Gastroesophageal sphincter (tissue), 4 donors: ENCODE results near the gene NRARP. TPM values are rescaled to one million over a fixed set of nuclear protein-coding genes. Genes with fewer than 3 reads are reported as not detected.

Experiments
- ATAC-seq: fragments of 150-250 bp; one replicate; pipeline ENCODE4 v1.9.1; 2016; ENCODE audit warnings: mild to moderate bottlenecking, moderate library complexity
- H3K27ac ChIP-seq, 4 donors: fragments of 200-600 bp; sonication (generic) in 3 of 4; 1 replicate in 3 of 4; 2 replicates in 1 of 4; pipeline ENCODE4 v1.5.1; 2016 to 2019
- H3K27me3 ChIP-seq: fragments of 200-600 bp; sonication (generic); one replicate; pipeline ENCODE4 v1.5.1; 2019
- H3K36me3 ChIP-seq, 2 donors: fragments of 200-600 bp; sonication (generic); one replicate each; pipeline ENCODE4 v1.5.1; 2019; ENCODE audit warnings: control low read depth in 1 of 2
- H3K4me1 ChIP-seq, 3 donors: fragments of 200-600 bp; sonication (generic); 1 replicate in 2 of 3; 2 replicates in 1 of 3; pipeline ENCODE4 v1.5.1; 2016 to 2019; ENCODE audit warnings: control low read depth in 2 of 3
- H3K4me3 ChIP-seq, 2 donors: fragments of 200-600 bp; sonication (generic); one replicate each; pipeline ENCODE4 v1.5.1; 2019; ENCODE audit warnings: mild to moderate bottlenecking in 1 of 2, moderate library complexity in 1 of 2
- H3K9me3 ChIP-seq, 3 donors: fragments of 200-600 bp; sonication (generic); one replicate each; pipeline ENCODE4 v1.5.1; 2017 to 2019; ENCODE audit warnings: control low read depth in 2 of 3
- CTCF ChIP-seq, 4 experiments: fragments of 200-600 bp in 2 of 4; fragments of 450-650 bp in 2 of 4; sonication (generic) in 1 of 4; IDR thresholded peaks; one replicate each; pipeline ENCODE4 v1.5.1; 2017 to 2019; ENCODE audit warnings: antibody characterized with exemption in 4 of 4, mild to moderate bottlenecking in 2 of 4, moderate library complexity in 2 of 4
- EP300 ChIP-seq: sonication (generic); formaldehyde crosslinking; IDR thresholded peaks from one replicate; pipeline ENCODE4 v1.6.1; 2017; ENCODE audit warnings: antibody characterized with exemption, mild to moderate bottlenecking
- POLR2A ChIP-seq, 2 donors: fragments of 450-650 bp; IDR thresholded peaks; one replicate each; pipeline ENCODE4 v1.6.1; 2017; ENCODE audit warnings: antibody characterized with exemption in 2 of 2, mild to moderate bottlenecking in 2 of 2, moderate library complexity in 1 of 2
- POLR2AphosphoS5 ChIP-seq: sonication (generic); formaldehyde crosslinking; IDR thresholded peaks from one replicate; pipeline ENCODE4 v1.6.1; 2017; ENCODE audit warnings: antibody characterized with exemption
- WGBS, 2 donors: methylation state at CpG; one replicate each; pipeline ENCODE4 v1.1.5; 2018; ENCODE audit warnings: low coverage in 1 of 2; 5-methylcytosine and 5-hydroxymethylcytosine counted together
- total RNA-seq, 4 donors: library from RNA; depleted of rRNA; stranded (reverse); fragments of >200 nt; gene quantifications; one replicate each; pipeline ENCODE4 v1.1.0, GENCODE V29; 2016

The NRARP gene
- total RNA-seq, 4 donors from 2014 or later: 3.8 to 11.3 (median 4.3) TPM

GRCh38 chr9:137280474-137281344 is 21.4 kb downstream of the NRARP start:
- H3K9me3 ChIP-seq: no peaks in the 10 kb centered on the region
- H3K27me3 ChIP-seq: peaks cover 91% of the 10 kb centered on the region
- no peak overlapping the region for H3K4me3 ChIP-seq
- no peak for ATAC-seq
- H3K36me3 ChIP-seq: peaks cover 0 to 16% of the 10 kb centered on the region in 2 donors
- H3K4me1 ChIP-seq: peaks cover 0 to 42% (median 13%) of the 10 kb centered on the region in 3 donors
- 80% methylated on average over 1 of the region's 85 CpGs; no CpG with 5 or more reads in 1 of the 2 donors for WGBS, 2 donors
- H3K27ac ChIP-seq: no peak overlapping the region
- peak in 2 of 4 experiments; percentile 33 to 42 for TF ChIP-seq CTCF (IDR thresholded peaks at IDR 0.05)
- no peak for TF ChIP-seq POLR2A (IDR thresholded peaks at IDR 0.05)

DNA sequence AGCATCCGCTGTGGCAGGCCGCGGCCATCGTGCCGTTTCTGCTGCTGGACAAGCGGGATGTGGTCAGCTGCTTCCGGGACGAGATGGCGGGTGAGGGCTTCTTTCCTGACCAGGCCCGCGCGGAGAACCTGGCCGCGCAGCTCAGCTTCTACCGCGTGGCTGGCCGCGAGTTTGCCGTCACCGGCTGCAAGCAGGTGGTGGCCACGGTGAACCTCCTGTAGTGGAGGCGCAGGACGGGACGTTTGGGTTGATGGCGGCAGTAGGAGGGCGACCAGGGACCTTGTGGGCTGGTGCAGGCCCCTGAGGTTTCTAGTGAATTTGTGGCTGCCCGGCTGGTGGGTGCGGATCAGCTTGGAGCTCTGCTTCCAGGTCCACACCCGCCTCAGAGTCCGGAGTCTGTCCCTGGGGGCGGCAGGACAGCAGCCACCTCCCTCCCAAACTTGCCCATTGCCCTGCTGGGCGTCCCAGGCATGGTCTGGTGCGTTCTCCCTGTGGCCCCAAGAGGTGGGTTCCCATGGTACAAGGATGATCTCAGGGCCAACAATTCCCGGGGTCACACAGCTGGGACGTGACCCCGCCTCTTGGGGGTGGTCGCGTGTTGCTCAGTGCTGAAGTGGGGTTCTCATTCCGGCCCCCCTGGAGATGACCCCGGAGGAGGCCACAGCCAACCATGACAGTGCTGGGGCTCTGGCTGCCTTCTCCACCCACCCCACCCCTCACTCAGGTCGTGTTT is 22.2 kb downstream of the NRARP start:
- no peak for ATAC-seq

GRCh38 chr9:137278721-137279711 is 23.1 kb downstream of the NRARP start:
- peaks cover 0 to 20% of the 10 kb centered on the region in 2 donors for H3K36me3 ChIP-seq
- H3K27ac ChIP-seq: peak overlapping the region in 3 of 4 donors; percentile 78 to 85 (median 85)
- no peak for TF ChIP-seq EP300
- TF ChIP-seq CTCF (IDR thresholded peaks at IDR 0.05): no peak
- TF ChIP-seq POLR2AphosphoS5: no peak
- TF ChIP-seq POLR2A (IDR thresholded peaks at IDR 0.05): no peak
- H3K4me1 ChIP-seq: peaks cover 0 to 42% (median 13%) of the 10 kb centered on the region in 3 donors
- WGBS, 2 donors: 89% methylated on average over 23 of the region's 139 CpGs; no CpG with 5 or more reads in 1 of the 2 donors
- ATAC-seq: no peak
- peak overlapping the region in 1 of 2 donors; percentile 53 for H3K4me3 ChIP-seq
- H3K27me3 ChIP-seq: peaks cover 86% of the 10 kb centered on the region
- H3K9me3 ChIP-seq: no peaks in the 10 kb centered on the region

More for the DNA sequence above, 22.2 kb downstream of the NRARP start:
- Histone ChIP-seq H3K4me1 (peaks cover 0 to 42% (median 13%) of the 10 kb centered on the region in 3 donors), H3K36me3 (peaks cover 0 to 16% of the 10 kb centered on the region in 2 donors), H3K27ac (no peak overlapping the region), H3K27me3 (peaks cover 89% of the 10 kb centered on the region), H3K4me3 (no peak overlapping the region), H3K9me3 (no peaks in the 10 kb centered on the region)
- WGBS, 2 donors: no CpG with 5 or more reads among the region's 41 CpGs
- TF ChIP-seq POLR2A (IDR thresholded peaks at IDR 0.05) (no peak), POLR2AphosphoS5 (no peak), EP300 (no peak), CTCF (IDR thresholded peaks at IDR 0.05) (no peak)

DNA sequence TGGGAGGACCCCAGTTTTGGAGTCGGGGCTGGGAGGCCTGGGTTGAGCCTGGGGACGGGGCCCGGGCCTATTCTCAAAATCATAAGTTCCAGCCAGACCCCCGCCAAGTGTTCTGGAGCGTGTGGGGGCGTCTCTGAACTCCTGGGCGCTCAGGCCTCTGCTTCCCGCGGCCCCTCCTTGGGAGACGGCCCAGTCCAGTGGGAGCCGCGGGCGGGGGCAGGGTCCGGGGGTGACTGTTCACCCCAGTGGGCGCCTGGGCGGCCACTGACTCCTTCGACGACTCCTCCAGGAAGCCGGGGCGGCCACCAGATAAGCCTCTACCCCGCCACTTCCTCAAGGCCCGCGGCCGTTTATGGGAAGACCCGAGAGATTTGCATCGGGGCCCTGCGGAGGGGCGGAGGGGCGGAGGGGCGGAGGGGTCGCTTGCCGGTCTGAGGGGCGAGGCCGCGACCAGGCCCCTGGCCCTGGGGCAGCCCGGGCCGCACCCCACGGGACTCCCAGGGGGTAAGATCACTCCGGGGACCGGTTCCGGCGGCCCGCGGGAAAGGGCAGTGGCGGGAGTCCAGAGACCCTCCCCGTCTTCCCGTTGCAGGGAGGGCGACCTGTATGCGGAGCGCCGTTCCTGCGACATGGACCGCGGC is 23.9 kb downstream of the NRARP start:
- Histone ChIP-seq H3K36me3 (peaks cover 0 to 27% of the 10 kb centered on the region in 2 donors), H3K27me3 (peaks cover 86% of the 10 kb centered on the region), H3K9me3 (no peaks in the 10 kb centered on the region), H3K4me1 (peaks cover 0 to 42% (median 13%) of the 10 kb centered on the region in 3 donors), H3K27ac (peak overlapping the region in 3 of 4 donors; percentile 78 to 85 (median 85)), H3K4me3 (peak overlapping the region; percentile 21 to 53)
- WGBS, 2 donors: no CpG with 5 or more reads among the region's 54 CpGs
- TF ChIP-seq CTCF (IDR thresholded peaks at IDR 0.05) (no peak), POLR2A (IDR thresholded peaks at IDR 0.05) (no peak), POLR2AphosphoS5 (no peak), EP300 (no peak)
- ATAC-seq: no peak
